OCI-LY3 (cell line): ENCODE data around the gene LRRC70.

Experiments
- H2AFZ ChIP-seq: fragments of 200-600, 300-600 bp; shearing (Covaris generic); 2 replicates; pipeline ENCODE4 v1.6.0; 2014; ENCODE audit warnings: antibody characterized with exemption, low read depth, low read length
- H3K27ac ChIP-seq: fragments of 200-600, 300-600 bp; sonication (generic); 2 replicates; pipeline ENCODE4 v1.5.1; 2014; ENCODE audit warnings: mild to moderate bottlenecking, low read length, moderate library complexity, mixed read lengths
- H3K27me3 ChIP-seq: fragments of 200-600, 300-600 bp; sonication (generic); 2 replicates; pipeline ENCODE4 v1.6.1; 2014; ENCODE audit warnings: low read depth, low read length, mixed read lengths
- H3K36me3 ChIP-seq: fragments of 200-600, 300-600 bp; sonication (generic); replicated peaks from 2 replicates; pipeline ENCODE3; 2014; ENCODE audit warnings: low read depth, low read length, mixed read lengths
- H3K4me1 ChIP-seq: fragments of 300-600, 200-600 bp; sonication (generic); 2 replicates; pipeline ENCODE4 v1.6.1; 2014; ENCODE audit warnings: low read length, mixed read lengths
- H3K4me2 ChIP-seq: fragments of 200-600, 300-600 bp; sonication (generic); 2 replicates; pipeline ENCODE4 v1.6.1; 2014; ENCODE audit warnings: low read length, mixed read lengths
- H3K4me3 ChIP-seq: fragments of 300-600, 200-600 bp; sonication (generic); 2 replicates; pipeline ENCODE4 v1.5.1; 2014; ENCODE audit warnings: antibody characterized with exemption, mild to moderate bottlenecking, low read length, moderate library complexity
- H3K79me2 ChIP-seq: fragments of 300-600, 200-600 bp; shearing (Covaris generic); 2 replicates; pipeline ENCODE4 v1.6.1; 2014; ENCODE audit warnings: mild to moderate bottlenecking, low read length, mixed read lengths
- H3K9ac ChIP-seq: fragments of 300-600, 200-600 bp; shearing (Covaris generic); 2 replicates; pipeline ENCODE4 v1.6.0; 2014; ENCODE audit warnings: mild to moderate bottlenecking, low read length, moderate library complexity
- H3K9me3 ChIP-seq: fragments of 200-600, 300-600 bp; shearing (Covaris generic); 2 replicates; pipeline ENCODE4 v1.6.1; 2014; ENCODE audit warnings: low read length, mixed read lengths; ENCODE audit not compliant: insufficient read depth
- H4K20me1 ChIP-seq: fragments of 200-600, 300-600 bp; sonication (generic); 2 replicates; pipeline ENCODE4 v1.6.1; 2016; ENCODE audit warnings: low read length, mixed read lengths; ENCODE audit not compliant: insufficient read depth
- CTCF ChIP-seq: fragments of 200-600, 300-600 bp; sonication (generic); IDR thresholded peaks from 2 replicates; pipeline ENCODE4 v1.5.1; 2014; ENCODE audit warnings: antibody characterized with exemption, low read length, low read depth
- EZH2phosphoT487 ChIP-seq: fragments of 200-600 bp; shearing (Covaris generic); IDR thresholded peaks from 2 replicates; pipeline ENCODE4 v1.6.1; 2018; ENCODE audit warnings: antibody characterized with exemption, mixed run types, low read depth

The LRRC70 gene

DNA sequence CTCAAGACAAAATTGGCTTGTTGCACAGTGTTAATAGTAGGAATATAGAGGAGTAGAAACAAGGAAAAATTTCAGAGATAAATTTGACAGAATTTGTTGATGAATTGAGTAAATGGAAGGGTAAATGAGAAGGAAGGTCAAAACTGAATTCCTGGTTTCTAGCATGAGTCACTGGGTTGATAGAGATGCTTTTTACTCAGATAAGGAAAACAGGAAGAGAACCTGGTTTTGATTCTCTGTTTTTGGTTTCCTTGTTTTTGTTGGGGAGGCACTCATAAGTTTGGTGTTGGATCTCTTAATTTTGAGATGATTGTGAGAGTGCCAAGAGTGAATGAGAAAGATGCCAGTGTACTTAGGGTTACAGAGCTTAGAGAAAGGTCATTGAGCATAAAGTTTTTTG, 7.1 kb downstream of the LRRC70 start:
- Histone ChIP-seq H2AFZ (no peak overlapping the region), H3K36me3 (peaks cover under 1% of the 10 kb centered on the region), H3K27ac (no peak overlapping the region), H3K4me2 (no peak overlapping the region), H3K4me1 (no peaks in the 10 kb centered on the region), H3K27me3 (no peaks in the 10 kb centered on the region), H3K4me3 (no peak overlapping the region), H3K9me3 (no peaks in the 10 kb centered on the region), H3K79me2 (no peaks in the 10 kb centered on the region), H4K20me1 (no peaks in the 10 kb centered on the region), H3K9ac (no peak overlapping the region)
- TF ChIP-seq CTCF = no peak
- TF ChIP-seq EZH2phosphoT487 = no peak

DNA sequence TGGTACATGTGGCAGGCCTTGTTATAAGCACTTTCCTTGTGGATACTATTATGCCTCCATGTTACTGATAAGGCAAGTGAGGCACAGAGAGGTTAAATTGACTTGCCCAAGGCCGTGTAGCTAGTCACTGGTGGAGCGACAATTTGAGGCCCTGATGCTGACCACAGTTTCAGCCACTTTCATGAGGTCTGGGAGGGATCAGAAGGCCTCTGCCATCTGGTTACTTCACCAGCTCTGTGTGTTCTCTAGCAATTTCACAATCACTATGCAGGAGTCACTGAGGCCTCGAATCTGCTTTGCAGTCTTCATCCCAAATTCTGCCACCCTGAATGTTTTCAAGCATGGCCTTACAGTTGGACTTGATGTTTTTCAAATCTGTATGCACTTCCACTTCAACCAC, 9.1 kb downstream of the LRRC70 start:
- Histone ChIP-seq H3K27me3 (no peaks in the 10 kb centered on the region), H3K27ac (no peak overlapping the region), H3K9ac (no peak overlapping the region), H3K79me2 (no peaks in the 10 kb centered on the region), H3K4me3 (no peak overlapping the region), H4K20me1 (no peaks in the 10 kb centered on the region), H3K9me3 (peaks cover 6% of the 10 kb centered on the region; the same call in 1 of the 2 replicates), H2AFZ (no peak overlapping the region), H3K4me2 (no peak overlapping the region), H3K36me3 (peaks cover 18% of the 10 kb centered on the region), H3K4me1 (peaks cover 5% of the 10 kb centered on the region; the same call in 1 of the 2 replicates)
- TF ChIP-seq CTCF (no peak), EZH2phosphoT487 (no peak)

DNA sequence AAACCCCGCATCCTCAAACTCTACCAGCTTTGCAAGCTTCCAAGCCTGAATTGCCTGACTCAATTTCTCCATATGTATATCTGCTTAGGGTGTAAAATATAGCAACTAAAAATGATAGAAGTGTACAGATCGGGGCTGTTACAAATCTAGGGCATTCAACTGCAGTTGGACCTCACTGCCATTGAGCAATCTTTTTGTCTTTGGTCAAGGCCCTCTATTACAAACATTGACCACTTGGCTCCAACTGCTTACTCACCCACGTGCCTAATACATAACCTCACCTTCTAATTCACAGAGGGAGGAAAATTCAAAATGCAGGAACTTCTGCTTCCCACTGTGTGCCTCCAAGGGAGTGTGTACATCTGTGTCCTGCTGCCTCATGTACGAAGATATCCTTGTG, 10.0 kb downstream of the LRRC70 start:
- Histone ChIP-seq H3K27me3 (no peaks in the 10 kb centered on the region), H3K27ac (no peak overlapping the region)

GRCh38 chr5:62589504-62589903, 10.9 kb downstream of the LRRC70 start:
- H2AFZ ChIP-seq = no peak overlapping the region
- H3K9ac ChIP-seq = no peak overlapping the region
- no peaks in the 10 kb centered on the region for H4K20me1 ChIP-seq
- no peaks in the 10 kb centered on the region for H3K79me2 ChIP-seq
- peaks cover 6% of the 10 kb centered on the region; the same call in 1 of the 2 replicates for H3K9me3 ChIP-seq
- TF ChIP-seq EZH2phosphoT487 (no peak), CTCF (no peak)
- H3K27me3 ChIP-seq = no peaks in the 10 kb centered on the region
- no peak overlapping the region for H3K27ac ChIP-seq
- H3K4me2 ChIP-seq = no peak overlapping the region
- H3K4me3 ChIP-seq = no peak overlapping the region
- H3K36me3 ChIP-seq = peaks cover 35% of the 10 kb centered on the region
- peaks cover 16% of the 10 kb centered on the region for H3K4me1 ChIP-seq

More for the DNA sequence above, 10.0 kb downstream of the LRRC70 start:
- Histone ChIP-seq H3K36me3 (peaks cover 27% of the 10 kb centered on the region), H3K9ac (no peak overlapping the region), H2AFZ (no peak overlapping the region), H3K4me2 (no peak overlapping the region), H3K9me3 (peaks cover 6% of the 10 kb centered on the region; the same call in 1 of the 2 replicates), H3K4me3 (no peak overlapping the region), H4K20me1 (no peaks in the 10 kb centered on the region), H3K79me2 (no peaks in the 10 kb centered on the region), H3K4me1 (peaks cover 11% of the 10 kb centered on the region; the same call in 1 of the 2 replicates)
- TF ChIP-seq CTCF (no peak), EZH2phosphoT487 (no peak)
